Measurements from ENCODE around the gene CHGA. TPM values are rescaled to one million over a fixed set of nuclear protein-coding genes. Genes with fewer than 3 reads are reported as not detected.
A peak's percentile ranks its signal among the peaks of the same experiment; 100 is the strongest.

Gene CHGA
- total and polyA plus RNA-seq, 2 experiments from 2014 or later: 40.5 to 61.3 TPM

DNA sequence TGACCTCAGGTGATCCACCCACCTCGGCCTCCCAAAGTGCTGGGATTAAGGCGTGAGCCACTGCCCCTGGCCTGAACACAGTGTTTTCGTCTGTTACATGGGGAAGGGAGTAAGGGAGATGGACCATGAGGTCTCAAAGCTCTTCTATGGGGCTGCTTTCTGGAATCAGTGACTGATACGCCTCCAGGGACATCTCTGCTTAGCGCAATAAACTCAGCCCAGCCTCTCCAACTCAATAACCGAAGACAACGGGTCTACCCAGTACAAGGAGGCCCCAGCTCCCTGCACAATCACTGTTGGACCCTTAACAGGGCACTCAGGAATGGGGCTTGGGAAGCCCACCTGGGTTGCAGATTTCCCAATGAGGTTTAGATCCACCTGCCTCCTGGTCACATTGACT, 42.6 kb upstream of the CHGA start:
- Histone ChIP-seq H3K9me2 (replicated peaks; ENCODE audit: insufficient read depth) (no peaks in the 10 kb centered on the region), H3K27me3 (peaks cover 3% of the 10 kb centered on the region), H3K4me1 (ENCODE audit: insufficient read depth) (no peaks in the 10 kb centered on the region), H3K27ac (no peak overlapping the region), H3K36me3 (replicated peaks; ENCODE audit: insufficient read depth, low read depth) (no peaks in the 10 kb centered on the region), H3K4me2 (no peak overlapping the region), H4K20me1 (ENCODE audit: insufficient read depth, poor library complexity, severe bottlenecking) (no peaks in the 10 kb centered on the region), H3K9me3 (ENCODE audit: low read depth) (no peaks in the 10 kb centered on the region), H3K79me2 (no peaks in the 10 kb centered on the region), H2AFZ (no peak overlapping the region), H3K4me3 (no peak overlapping the region)
- DNase-seq (ENCODE audit: low spot score): no peak
- TF ChIP-seq, protein P1, sequence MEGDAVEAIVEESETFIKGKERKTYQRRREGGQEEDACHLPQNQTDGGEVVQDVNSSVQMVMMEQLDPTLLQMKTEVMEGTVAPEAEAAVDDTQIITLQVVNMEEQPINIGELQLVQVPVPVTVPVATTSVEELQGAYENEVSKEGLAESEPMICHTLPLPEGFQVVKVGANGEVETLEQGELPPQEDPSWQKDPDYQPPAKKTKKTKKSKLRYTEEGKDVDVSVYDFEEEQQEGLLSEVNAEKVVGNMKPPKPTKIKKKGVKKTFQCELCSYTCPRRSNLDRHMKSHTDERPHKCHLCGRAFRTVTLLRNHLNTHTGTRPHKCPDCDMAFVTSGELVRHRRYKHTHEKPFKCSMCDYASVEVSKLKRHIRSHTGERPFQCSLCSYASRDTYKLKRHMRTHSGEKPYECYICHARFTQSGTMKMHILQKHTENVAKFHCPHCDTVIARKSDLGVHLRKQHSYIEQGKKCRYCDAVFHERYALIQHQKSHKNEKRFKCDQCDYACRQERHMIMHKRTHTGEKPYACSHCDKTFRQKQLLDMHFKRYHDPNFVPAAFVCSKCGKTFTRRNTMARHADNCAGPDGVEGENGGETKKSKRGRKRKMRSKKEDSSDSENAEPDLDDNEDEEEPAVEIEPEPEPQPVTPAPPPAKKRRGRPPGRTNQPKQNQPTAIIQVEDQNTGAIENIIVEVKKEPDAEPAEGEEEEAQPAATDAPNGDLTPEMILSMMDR (IDR thresholded peaks at IDR 0.05; ENCODE audit: poor library complexity): no peak
- TF ChIP-seq EZH2 (IDR thresholded peaks at IDR 0.05; ENCODE audit: borderline replicate concordance) (no peak), EZH2phosphoT487 (IDR thresholded peaks at IDR 0.05; ENCODE audit: low read depth, severe bottlenecking, unreplicated experiment) (no peak)
- WGBS (ENCODE audit: low lambda C conversion rate, missing lambda C conversion rate): 86% methylated on average over 7 of the region's 7 CpGs

DNA sequence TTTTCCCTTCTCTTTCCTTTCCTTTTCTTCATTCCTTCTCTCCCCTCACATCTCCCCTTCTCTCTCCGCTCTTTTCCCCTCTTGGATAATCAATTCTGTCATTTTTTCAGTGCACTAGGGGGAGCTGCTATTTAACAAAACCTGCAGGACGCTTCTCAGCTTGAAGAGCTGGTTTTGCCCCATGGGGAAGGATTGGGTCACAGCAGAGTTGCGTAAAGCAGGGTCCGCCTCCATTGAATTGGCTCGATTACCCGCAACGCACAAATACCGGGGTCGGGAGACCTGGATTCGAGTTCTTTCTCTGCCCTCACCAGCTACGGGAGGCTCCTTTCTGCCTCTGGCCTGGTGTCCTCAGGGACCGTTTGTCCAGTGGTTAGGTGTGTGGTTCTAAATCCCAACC, 42.1 kb upstream of the CHGA start:
- H3K36me3 ChIP-seq (replicated peaks; ENCODE audit: insufficient read depth, low read depth): no peaks in the 10 kb centered on the region
- peak overlapping the region; percentile 47 for H3K4me2 ChIP-seq
- H3K4me1 ChIP-seq (ENCODE audit: insufficient read depth): no peaks in the 10 kb centered on the region
- 24% methylated on average over 12 of the region's 12 CpGs for WGBS (ENCODE audit: low lambda C conversion rate, missing lambda C conversion rate)
- no peaks in the 10 kb centered on the region for H3K9me2 ChIP-seq (replicated peaks; ENCODE audit: insufficient read depth)
- H4K20me1 ChIP-seq (ENCODE audit: insufficient read depth, poor library complexity, severe bottlenecking): no peaks in the 10 kb centered on the region
- H2AFZ ChIP-seq: no peak overlapping the region
- no peaks in the 10 kb centered on the region for H3K79me2 ChIP-seq
- H3K4me3 ChIP-seq: no peak overlapping the region
- DNase-seq (ENCODE audit: low spot score): peak; percentile 43
- TF ChIP-seq EZH2phosphoT487 (IDR thresholded peaks at IDR 0.05; ENCODE audit: low read depth, severe bottlenecking, unreplicated experiment): no peak
- TF ChIP-seq, protein P1 (IDR thresholded peaks at IDR 0.05; ENCODE audit: poor library complexity): peak; percentile 48
- no peak for TF ChIP-seq EZH2 (IDR thresholded peaks at IDR 0.05; ENCODE audit: borderline replicate concordance)
- no peak overlapping the region for H3K27ac ChIP-seq
- peaks cover 3% of the 10 kb centered on the region for H3K27me3 ChIP-seq
- H3K9me3 ChIP-seq (ENCODE audit: low read depth): no peaks in the 10 kb centered on the region

DNA sequence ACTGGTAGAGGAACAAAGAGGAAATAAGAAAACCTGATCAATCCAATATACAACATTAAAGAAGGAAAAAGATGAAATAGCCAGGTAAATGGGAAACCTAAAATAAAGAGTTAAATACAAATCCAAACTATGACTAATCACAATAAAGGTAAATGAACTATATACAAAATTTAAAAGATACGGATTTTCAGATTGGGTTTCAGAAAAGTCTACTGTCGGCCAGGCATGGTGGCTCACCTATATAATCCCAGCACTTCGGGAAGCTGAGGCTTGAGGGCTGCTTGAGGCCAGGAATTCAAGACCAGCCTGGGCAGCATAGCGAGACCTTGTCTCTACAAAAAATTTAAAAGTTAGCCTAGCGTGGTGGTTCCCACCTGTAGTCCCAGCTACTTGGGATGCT, 39.9 kb upstream of the CHGA start:
- TF ChIP-seq EZH2 (IDR thresholded peaks at IDR 0.05; ENCODE audit: borderline replicate concordance) (no peak), EZH2phosphoT487 (IDR thresholded peaks at IDR 0.05; ENCODE audit: low read depth, severe bottlenecking, unreplicated experiment) (no peak)
- TF ChIP-seq, protein P1 (IDR thresholded peaks at IDR 0.05; ENCODE audit: poor library complexity): no peak
- H3K79me2 ChIP-seq: no peaks in the 10 kb centered on the region
- no peaks in the 10 kb centered on the region for H4K20me1 ChIP-seq (ENCODE audit: insufficient read depth, poor library complexity, severe bottlenecking)
- no peak overlapping the region for H3K27ac ChIP-seq
- H3K9me2 ChIP-seq (replicated peaks; ENCODE audit: insufficient read depth): no peaks in the 10 kb centered on the region
- no peak for DNase-seq (ENCODE audit: low spot score)
- H3K4me1 ChIP-seq (ENCODE audit: insufficient read depth): no peaks in the 10 kb centered on the region
- no peak overlapping the region for H2AFZ ChIP-seq
- WGBS (ENCODE audit: low lambda C conversion rate, missing lambda C conversion rate): 91% methylated on average over 5 of the region's 5 CpGs
- no peak overlapping the region for H3K4me3 ChIP-seq
- H3K4me2 ChIP-seq: no peak overlapping the region
- H3K36me3 ChIP-seq (replicated peaks; ENCODE audit: insufficient read depth, low read depth): no peaks in the 10 kb centered on the region
- H3K9me3 ChIP-seq (ENCODE audit: low read depth): no peaks in the 10 kb centered on the region
- H3K27me3 ChIP-seq: peaks cover 3% of the 10 kb centered on the region

DNA sequence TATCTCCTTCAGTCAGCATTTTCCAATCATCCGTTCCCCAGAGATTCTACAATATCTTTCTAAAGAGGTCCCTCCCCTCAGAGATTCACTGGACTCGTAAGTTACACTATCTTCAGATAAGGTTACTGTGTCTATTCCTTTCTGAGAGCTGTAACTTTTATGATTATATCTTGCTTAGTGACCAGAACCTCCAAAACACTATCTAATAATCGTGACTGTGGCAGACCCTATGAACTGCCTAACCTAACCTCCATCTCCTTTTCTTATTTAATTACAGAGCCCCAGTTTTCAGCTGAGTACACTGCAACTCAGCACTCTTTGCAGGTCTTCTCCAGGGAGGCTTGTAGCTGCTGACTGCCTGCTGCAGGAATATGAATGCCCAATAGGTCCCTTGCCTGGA, 38.5 kb upstream of the CHGA start:
- Histone ChIP-seq H3K4me2 (no peak overlapping the region), H3K4me1 (ENCODE audit: insufficient read depth) (no peaks in the 10 kb centered on the region), H3K27me3 (peaks cover 3% of the 10 kb centered on the region), H2AFZ (no peak overlapping the region), H3K9me2 (replicated peaks; ENCODE audit: insufficient read depth) (no peaks in the 10 kb centered on the region), H3K9me3 (ENCODE audit: low read depth) (no peaks in the 10 kb centered on the region), H3K36me3 (replicated peaks; ENCODE audit: insufficient read depth, low read depth) (no peaks in the 10 kb centered on the region), H3K27ac (no peak overlapping the region), H4K20me1 (ENCODE audit: insufficient read depth, poor library complexity, severe bottlenecking) (no peaks in the 10 kb centered on the region), H3K4me3 (no peak overlapping the region), H3K79me2 (no peaks in the 10 kb centered on the region)
- 60% methylated on average over 3 of the region's 3 CpGs for WGBS (ENCODE audit: low lambda C conversion rate, missing lambda C conversion rate)
- DNase-seq (ENCODE audit: low spot score): no peak
- TF ChIP-seq EZH2 (IDR thresholded peaks at IDR 0.05; ENCODE audit: borderline replicate concordance): no peak
- TF ChIP-seq, protein P1 (IDR thresholded peaks at IDR 0.05; ENCODE audit: poor library complexity): no peak
- no peak for TF ChIP-seq EZH2phosphoT487 (IDR thresholded peaks at IDR 0.05; ENCODE audit: low read depth, severe bottlenecking, unreplicated experiment)

Data from hepatocyte (in vitro differentiated cells).